ENCODE results near the gene PNPLA3. TPM values are rescaled to one million over a fixed set of nuclear protein-coding genes. Genes with fewer than 3 reads are reported as not detected.
A peak's percentile ranks its signal among the peaks of the same experiment; 100 is the strongest.

The PNPLA3 gene
- total RNA-seq, 1 experiment from 2014 or later: 17.5 TPM

DNA sequence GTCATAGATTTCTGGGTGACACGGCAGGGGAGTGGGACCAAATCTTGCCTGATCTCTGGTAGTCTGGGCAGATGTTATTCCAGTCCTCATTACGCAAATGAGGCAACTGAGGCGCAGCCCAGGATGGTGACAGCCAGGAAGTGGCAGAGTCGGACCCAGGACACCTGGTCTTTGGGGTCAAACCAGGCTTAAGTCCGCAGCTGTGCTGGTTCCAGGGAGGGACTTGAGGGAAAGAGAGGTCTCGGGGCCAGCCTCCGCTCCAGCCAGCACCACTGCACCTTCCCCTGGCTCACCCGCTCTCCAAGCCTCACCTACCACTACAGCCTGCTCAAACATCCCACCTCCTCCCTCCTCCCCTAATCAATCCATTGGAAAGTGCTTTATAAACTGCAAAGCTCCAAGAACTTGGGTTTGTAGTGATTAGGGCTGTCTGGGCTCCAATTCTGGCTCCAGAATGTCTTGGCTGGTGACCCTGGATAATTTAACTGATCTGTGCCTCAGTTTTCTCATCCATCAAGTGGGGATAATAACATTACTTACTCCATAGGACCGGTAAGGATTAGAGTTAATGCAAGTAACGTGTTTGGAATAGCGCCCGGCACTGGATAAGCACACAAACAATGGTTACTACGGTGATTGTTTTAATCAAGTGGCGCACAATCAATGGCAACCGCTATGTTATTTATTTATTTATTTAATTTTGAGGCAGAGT is 31.3 kb upstream of the PNPLA3 start:
- no peak overlapping the region for H3T11ph ChIP-seq (ENCODE audit: low read length)
- H2BK15ac ChIP-seq (ENCODE audit: low read depth, low read length): no peak overlapping the region
- no peak overlapping the region for H3K27ac ChIP-seq (ENCODE audit: insufficient read length, low read depth, low read length)
- no peaks in the 10 kb centered on the region for H4K20me1 ChIP-seq (ENCODE audit: control insufficient read depth, insufficient read depth, insufficient read length)
- no peak overlapping the region for H3K23ac ChIP-seq (ENCODE audit: insufficient read length, low read depth, low read length)
- H3K4ac ChIP-seq (ENCODE audit: low read depth, low read length): no peak overlapping the region
- no peak overlapping the region for H4K91ac ChIP-seq (ENCODE audit: insufficient read length, low read depth, low read length)
- peaks cover 14% of the 10 kb centered on the region for H3K23me2 ChIP-seq (ENCODE audit: insufficient read length, low read depth, low read length, poor library complexity, severe bottlenecking)
- peak overlapping the region; percentile 34 for H3K9ac ChIP-seq (ENCODE audit: extremely low read depth, insufficient read length, low read length)
- H3K4me1 ChIP-seq (ENCODE audit: insufficient read depth, low read length): no peaks in the 10 kb centered on the region
- H2AK5ac ChIP-seq (ENCODE audit: insufficient read length, low read length): no peak overlapping the region
- H3K79me1 ChIP-seq (ENCODE audit: insufficient read depth, low read depth, low read length, poor library complexity, severe bottlenecking): no peaks in the 10 kb centered on the region
- no peak overlapping the region for H3K56ac ChIP-seq (ENCODE audit: insufficient read length, low read depth, low read length)
- H3K9me3 ChIP-seq (ENCODE audit: control insufficient read depth, low read depth, low read length): no peaks in the 10 kb centered on the region
- H3K79me2 ChIP-seq (ENCODE audit: insufficient read depth, low read length): no peaks in the 10 kb centered on the region
- Mint-ChIP-seq H3K4me3 (peak overlapping the region; percentile 66 to 84), H3K27ac (no peak overlapping the region), H3K4me1 (peaks cover 0 to 17% of the 10 kb centered on the region in 2 experiments; a peak in 2 of 4 replicates), H3K36me3 (ENCODE audit: insufficient read depth in 1 of 3, low read depth in 3 of 3) (peaks cover 2 to 6% (median 5%) of the 10 kb centered on the region in 3 experiments; a peak in 3 of 7 replicates), H3K27me3 (ENCODE audit: low read depth) (peaks cover 41% of the 10 kb centered on the region), H3K9me3 (no peaks in the 10 kb centered on the region)
- peak overlapping the region; percentile 71 for H3K4me2 ChIP-seq (ENCODE audit: insufficient read depth, insufficient read length, low read length)
- no peak overlapping the region for H2BK12ac ChIP-seq (ENCODE audit: insufficient read length, low read depth, low read length)
- H2BK5ac ChIP-seq (ENCODE audit: insufficient read length, low read length): no peak overlapping the region
- no CpG with 5 or more reads among the region's 15 CpGs for WGBS (ENCODE audit: extremely low coverage, insufficient read length, low lambda C conversion rate)
- H4K8ac ChIP-seq (replicated peaks; ENCODE audit: insufficient read length, low read depth, low read length): no peak overlapping the region
- TF ChIP-seq, protein P1, sequence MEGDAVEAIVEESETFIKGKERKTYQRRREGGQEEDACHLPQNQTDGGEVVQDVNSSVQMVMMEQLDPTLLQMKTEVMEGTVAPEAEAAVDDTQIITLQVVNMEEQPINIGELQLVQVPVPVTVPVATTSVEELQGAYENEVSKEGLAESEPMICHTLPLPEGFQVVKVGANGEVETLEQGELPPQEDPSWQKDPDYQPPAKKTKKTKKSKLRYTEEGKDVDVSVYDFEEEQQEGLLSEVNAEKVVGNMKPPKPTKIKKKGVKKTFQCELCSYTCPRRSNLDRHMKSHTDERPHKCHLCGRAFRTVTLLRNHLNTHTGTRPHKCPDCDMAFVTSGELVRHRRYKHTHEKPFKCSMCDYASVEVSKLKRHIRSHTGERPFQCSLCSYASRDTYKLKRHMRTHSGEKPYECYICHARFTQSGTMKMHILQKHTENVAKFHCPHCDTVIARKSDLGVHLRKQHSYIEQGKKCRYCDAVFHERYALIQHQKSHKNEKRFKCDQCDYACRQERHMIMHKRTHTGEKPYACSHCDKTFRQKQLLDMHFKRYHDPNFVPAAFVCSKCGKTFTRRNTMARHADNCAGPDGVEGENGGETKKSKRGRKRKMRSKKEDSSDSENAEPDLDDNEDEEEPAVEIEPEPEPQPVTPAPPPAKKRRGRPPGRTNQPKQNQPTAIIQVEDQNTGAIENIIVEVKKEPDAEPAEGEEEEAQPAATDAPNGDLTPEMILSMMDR (conservative IDR thresholded peaks at IDR 0.05): no peak
- H3K27me3 ChIP-seq (ENCODE audit: insufficient read depth, low read length): no peaks in the 10 kb centered on the region; the same call in 1 of the 2 replicates
- no peak overlapping the region for H4K5ac ChIP-seq (ENCODE audit: insufficient read length, low read depth, low read length)
- H2BK20ac ChIP-seq (ENCODE audit: low read depth, low read length, poor library complexity, severe bottlenecking): no peak overlapping the region
- H3K18ac ChIP-seq (ENCODE audit: insufficient read length, low read depth, low read length): no peak overlapping the region
- peak overlapping the region; percentile 4; the same call in 1 of the 2 replicates for H3K14ac ChIP-seq (ENCODE audit: insufficient read depth, low read length)
- no peak for DNase-seq
- no peak overlapping the region for H2AFZ ChIP-seq (ENCODE audit: low read length)
- H2BK120ac ChIP-seq (ENCODE audit: low read depth, low read length, poor library complexity, severe bottlenecking): no peak overlapping the region
